Activated T-cell treated with anti-CD3 and anti-CD28 coated beads, Interleukin-2, amount 50 U/mL, for 24 hours (primary cell): Measurements from ENCODE around the gene CC2D2A.

Experiments
- DNase-seq: peaks from one replicate; pipeline ENCODE4 v3.0.0-alpha.2; 2020
- H3K27ac Mint-ChIP-seq: 2 replicates; pipeline ENCODE4 v1.8.0; 2020; ENCODE audit warnings: mild to moderate bottlenecking, mixed read lengths
- H3K27me3 Mint-ChIP-seq: 2 replicates; pipeline ENCODE4 v1.8.0; 2020; ENCODE audit warnings: mixed read lengths
- H3K36me3 Mint-ChIP-seq: 2 replicates; pipeline ENCODE4 v1.8.0; 2020; ENCODE audit warnings: low read depth, mixed read lengths
- H3K4me1 Mint-ChIP-seq: 2 replicates; pipeline ENCODE4 v1.8.0; 2020; ENCODE audit warnings: low read depth, mixed read lengths
- H3K4me3 Mint-ChIP-seq: 2 replicates; pipeline ENCODE4 v1.8.0; 2020; ENCODE audit warnings: mild to moderate bottlenecking, moderate library complexity, mixed read lengths
- H3K9me3 Mint-ChIP-seq: 2 replicates; pipeline ENCODE4 v1.8.0; 2020; ENCODE audit warnings: mixed read lengths

Gene CC2D2A

GRCh38 chr4:15469402-15470127 lies at the start of gene CC2D2A:
CC2D2A (plus strand) TSS chr4:15469882; CDS start chr4:15475933, 6,051 bp downstream.
- no peaks in the 10 kb centered on the region for H3K9me3 Mint-ChIP-seq
- no peak within 1 kb of the TSS for H3K27ac Mint-ChIP-seq

GRCh38 chr4:15420642-15421041 lies 49.0 kb upstream of the CC2D2A start:
- peaks cover 29% of the 10 kb centered on the region for H3K4me1 Mint-ChIP-seq
- DNase-seq, result no peak
- H3K27me3 Mint-ChIP-seq, result no peaks in the 10 kb centered on the region
- no peaks in the 10 kb centered on the region for H3K36me3 Mint-ChIP-seq
- H3K27ac Mint-ChIP-seq, result no peak overlapping the region
- H3K9me3 Mint-ChIP-seq, result no peaks in the 10 kb centered on the region
- H3K4me3 Mint-ChIP-seq, result no peak overlapping the region

More at GRCh38 chr4:15469402-15470127, at the start of gene CC2D2A:
- H3K4me3 Mint-ChIP-seq, result peak within 1 kb of the TSS; percentile 16
- H3K36me3 Mint-ChIP-seq, result no peaks in the 10 kb centered on the region
- no peak for DNase-seq
- peaks cover 11% of the 10 kb centered on the region for H3K27me3 Mint-ChIP-seq
- peaks cover 12% of the 10 kb centered on the region for H3K4me1 Mint-ChIP-seq

DNA sequence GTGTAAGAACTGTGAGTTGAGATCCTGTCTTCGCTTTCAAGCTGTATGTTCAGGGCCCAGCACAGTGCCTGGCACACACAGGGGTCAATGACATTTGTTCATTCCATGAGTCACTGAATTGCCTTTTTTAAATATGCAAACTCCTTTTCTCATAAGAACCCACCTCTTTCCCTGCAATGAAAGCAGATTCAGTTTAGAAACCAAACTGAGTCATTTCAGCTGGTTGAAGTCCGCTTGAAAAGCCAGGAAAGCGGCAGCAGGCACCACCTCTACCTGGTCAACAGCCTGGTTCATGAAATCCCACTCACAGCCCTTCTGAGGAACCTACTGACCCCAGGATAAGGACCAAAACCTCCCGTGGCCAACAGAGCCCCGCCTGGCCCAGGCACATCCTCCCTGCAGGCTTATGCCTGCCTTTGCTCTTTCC lies 46.4 kb upstream of the CC2D2A start:
- Mint-ChIP-seq H3K4me1 (peaks cover 35% of the 10 kb centered on the region), H3K9me3 (no peaks in the 10 kb centered on the region), H3K27me3 (no peaks in the 10 kb centered on the region), H3K4me3 (no peak overlapping the region), H3K27ac (peak overlapping the region; percentile 72), H3K36me3 (no peaks in the 10 kb centered on the region)
- no peak for DNase-seq

GRCh38 chr4:15425520-15425919 lies 44.2 kb upstream of the CC2D2A start:
- H3K27me3 Mint-ChIP-seq, result no peaks in the 10 kb centered on the region
- H3K27ac Mint-ChIP-seq, result peak overlapping the region; percentile 9
- DNase-seq, result no peak
- H3K9me3 Mint-ChIP-seq, result no peaks in the 10 kb centered on the region
- peaks cover 35% of the 10 kb centered on the region for H3K4me1 Mint-ChIP-seq
- H3K36me3 Mint-ChIP-seq, result no peaks in the 10 kb centered on the region
- H3K4me3 Mint-ChIP-seq, result no peak overlapping the region

- H3K27me3 Mint-ChIP-seq, result no peaks in the 10 kb centered on the region
- DNase-seq, result no peak
- H3K27ac Mint-ChIP-seq, result no peak overlapping the region
- H3K4me1 Mint-ChIP-seq, result peaks cover 35% of the 10 kb centered on the region
- no peaks in the 10 kb centered on the region for H3K9me3 Mint-ChIP-seq
- no peak overlapping the region for H3K4me3 Mint-ChIP-seq
- H3K36me3 Mint-ChIP-seq, result no peaks in the 10 kb centered on the region
Observed at GRCh38 chr4:15427161-15427560, 42.5 kb upstream of the CC2D2A start.

DNA sequence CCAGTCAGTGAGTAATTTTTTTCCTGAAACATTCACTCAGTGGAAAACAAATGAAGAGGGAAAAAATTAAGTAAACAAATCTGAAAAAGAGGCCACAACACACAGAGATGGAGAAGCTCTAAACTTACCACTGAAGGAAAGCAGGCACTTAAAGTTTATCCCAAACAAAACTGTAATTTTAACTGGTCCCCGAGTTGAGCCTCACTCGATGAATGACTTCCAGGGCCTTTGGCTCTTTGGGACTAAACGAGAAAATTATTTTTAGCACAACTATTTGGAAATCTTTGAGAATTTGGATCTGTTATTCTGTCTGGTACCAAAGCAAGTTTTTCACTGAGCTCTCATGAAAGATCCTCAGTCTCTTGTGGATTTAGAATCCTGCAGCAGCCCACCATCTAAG lies 42.0 kb upstream of the CC2D2A start, which contains the start of gene C1QTNF7:
Gene C1QTNF7, plus strand, starts transcription at position 333 of the 400 bp plus-strand sequence. CDS start 7,711 bp downstream, outside the sequence.
- DNase-seq, result no peak
- Mint-ChIP-seq H3K4me1 (peaks cover 35% of the 10 kb centered on the region), H3K27me3 (no peaks in the 10 kb centered on the region), H3K4me3 (no peak within 1 kb of the TSS), H3K36me3 (no peaks in the 10 kb centered on the region), H3K27ac (no peak within 1 kb of the TSS), H3K9me3 (no peaks in the 10 kb centered on the region)

DNA sequence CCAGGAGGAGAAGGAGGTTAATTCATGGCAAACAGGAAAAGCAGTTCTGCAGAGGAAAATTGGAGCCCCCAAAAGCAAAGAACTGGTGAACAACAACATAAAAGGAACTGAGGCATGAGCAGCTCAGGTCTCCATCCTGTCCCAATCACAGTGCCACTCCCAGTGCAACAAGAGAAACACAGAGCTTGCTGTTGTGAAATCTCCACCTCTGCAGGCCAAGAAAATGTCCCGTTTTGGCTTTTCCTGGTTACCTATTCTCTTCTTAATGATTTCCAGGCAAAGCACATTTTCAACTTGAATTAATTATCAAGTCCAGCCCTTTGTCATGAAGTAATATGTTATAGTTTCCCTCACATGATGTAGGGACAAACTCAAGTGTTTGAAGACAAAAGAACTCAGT lies 41.1 kb upstream of the CC2D2A start:
- H3K9me3 Mint-ChIP-seq, result no peaks in the 10 kb centered on the region
- no peak for DNase-seq
- H3K4me3 Mint-ChIP-seq, result no peak overlapping the region
- H3K36me3 Mint-ChIP-seq, result no peaks in the 10 kb centered on the region
- H3K27me3 Mint-ChIP-seq, result no peaks in the 10 kb centered on the region
- no peak overlapping the region for H3K27ac Mint-ChIP-seq
- H3K4me1 Mint-ChIP-seq, result peaks cover 26% of the 10 kb centered on the region

DNA sequence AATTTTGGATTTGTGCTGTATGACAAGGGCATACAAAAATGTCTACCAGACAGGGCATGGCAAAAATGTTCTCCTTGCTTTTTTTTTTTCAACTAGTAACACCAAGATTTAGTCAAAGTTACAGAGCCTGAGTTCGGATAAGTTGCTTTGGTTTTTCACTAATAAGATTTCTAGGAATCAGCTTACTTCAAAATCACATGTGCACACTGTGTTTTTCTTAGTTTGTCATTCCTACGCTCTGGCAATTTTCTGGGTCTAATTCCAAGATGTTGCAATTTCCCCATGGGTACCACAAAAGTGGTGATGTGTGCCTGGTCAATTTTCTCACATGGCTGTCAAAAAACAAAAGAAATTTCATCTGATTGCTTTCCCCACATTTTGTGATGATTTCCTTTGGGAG lies 35.6 kb upstream of the CC2D2A start:
- H3K9me3 Mint-ChIP-seq, result no peaks in the 10 kb centered on the region
- peaks cover 2% of the 10 kb centered on the region for H3K4me1 Mint-ChIP-seq
- no peaks in the 10 kb centered on the region for H3K27me3 Mint-ChIP-seq
- no peaks in the 10 kb centered on the region for H3K36me3 Mint-ChIP-seq
- H3K4me3 Mint-ChIP-seq, result no peak overlapping the region
- no peak for DNase-seq
- H3K27ac Mint-ChIP-seq, result no peak overlapping the region

DNA sequence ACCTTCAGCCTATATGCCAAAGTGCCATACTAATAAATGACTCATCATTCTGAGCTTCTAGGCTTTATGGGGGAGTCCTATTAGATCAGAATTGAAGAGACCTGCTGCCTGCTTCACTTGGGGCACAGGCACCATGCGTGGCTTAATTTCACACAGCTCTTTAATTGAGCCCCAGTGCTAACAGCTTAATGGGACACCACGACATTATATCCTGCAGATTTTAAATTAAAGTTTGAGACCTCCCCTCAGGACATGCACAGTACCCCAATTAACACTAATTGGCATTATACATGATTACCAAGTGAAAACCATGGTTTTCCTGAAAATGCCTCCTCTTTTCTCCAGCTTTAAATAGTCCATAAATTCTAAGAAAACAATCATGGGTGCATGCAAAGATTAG lies 35.0 kb upstream of the CC2D2A start:
- Mint-ChIP-seq H3K4me1 (peaks cover 2% of the 10 kb centered on the region), H3K4me3 (no peak overlapping the region), H3K9me3 (no peaks in the 10 kb centered on the region), H3K27ac (no peak overlapping the region), H3K36me3 (no peaks in the 10 kb centered on the region), H3K27me3 (no peaks in the 10 kb centered on the region)
- DNase-seq, result no peak

GRCh38 chr4:15436513-15436912 lies 33.2 kb upstream of the CC2D2A start:
- H3K4me1 Mint-ChIP-seq, result peaks cover 2% of the 10 kb centered on the region
- no peak overlapping the region for H3K4me3 Mint-ChIP-seq
- H3K9me3 Mint-ChIP-seq, result no peaks in the 10 kb centered on the region
- H3K27me3 Mint-ChIP-seq, result no peaks in the 10 kb centered on the region
- no peak for DNase-seq
- no peaks in the 10 kb centered on the region for H3K36me3 Mint-ChIP-seq
- H3K27ac Mint-ChIP-seq, result no peak overlapping the region

DNA sequence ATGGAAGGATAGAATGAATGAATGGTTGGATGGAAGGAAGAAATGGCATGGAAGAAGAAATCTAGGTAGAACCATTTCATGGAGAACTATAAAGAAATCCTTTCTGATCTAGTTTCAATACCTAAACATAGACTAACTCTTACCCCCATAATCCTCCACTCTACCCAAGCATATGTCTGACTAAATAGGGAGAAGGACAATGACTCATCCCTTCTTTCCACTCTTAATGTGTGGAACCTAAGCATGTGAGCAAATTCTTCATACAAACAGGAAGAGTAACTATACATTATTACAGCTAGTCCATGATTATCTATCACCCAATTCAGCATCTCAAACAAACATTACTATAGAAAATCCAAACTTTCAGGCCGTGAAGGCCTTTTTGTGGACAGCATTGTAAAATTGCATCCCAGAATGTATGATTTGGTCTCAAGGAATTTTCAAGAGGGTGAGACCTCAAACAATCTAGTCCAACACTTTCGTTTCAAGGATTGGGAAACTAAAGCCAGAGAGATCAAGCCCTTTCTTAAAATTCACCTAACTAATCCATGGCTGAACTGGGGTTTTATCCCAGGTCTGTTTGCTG lies 30.6 kb upstream of the CC2D2A start:
- Mint-ChIP-seq H3K4me1 (peaks cover 2% of the 10 kb centered on the region), H3K27ac (no peak overlapping the region), H3K9me3 (no peaks in the 10 kb centered on the region), H3K36me3 (no peaks in the 10 kb centered on the region), H3K27me3 (no peaks in the 10 kb centered on the region), H3K4me3 (no peak overlapping the region)
- DNase-seq, result no peak

DNA sequence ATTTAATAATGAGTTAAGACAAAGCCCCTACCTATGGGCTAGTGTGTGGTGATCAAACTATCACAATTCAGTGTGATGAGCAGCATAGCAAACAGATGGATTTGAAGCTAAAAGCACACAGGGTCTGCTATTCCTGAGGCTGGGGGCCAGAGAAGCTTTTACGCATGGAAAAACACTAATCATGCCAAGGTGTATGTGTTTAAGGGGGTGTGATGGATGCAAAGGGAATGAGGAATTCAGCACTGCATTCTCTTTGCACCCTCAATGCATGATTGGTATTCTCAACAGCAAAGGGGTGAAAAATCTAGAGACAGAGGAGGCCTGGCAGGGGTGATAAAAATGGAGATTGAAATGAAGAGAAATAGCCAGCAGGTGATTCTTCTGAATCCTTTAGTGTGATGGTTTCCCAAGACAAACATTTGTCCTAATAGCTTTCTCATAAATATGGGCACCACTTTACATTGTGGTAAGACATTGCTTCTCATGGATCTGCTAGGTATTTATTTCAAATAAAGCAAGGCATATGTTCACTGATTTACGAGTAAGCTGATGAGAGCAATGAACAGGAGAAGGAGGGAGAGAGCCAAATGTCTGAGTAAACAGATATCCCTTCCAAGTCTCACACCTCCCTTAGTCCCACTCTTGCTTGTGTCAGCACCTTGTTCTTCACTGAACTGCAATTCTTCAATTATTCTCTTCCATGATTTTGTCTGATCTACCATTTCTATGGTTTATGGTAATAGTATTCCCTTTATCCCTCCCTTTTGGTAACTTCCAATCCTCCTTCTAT lies 26.1 kb upstream of the CC2D2A start:
- Mint-ChIP-seq H3K4me1 (peaks cover 8% of the 10 kb centered on the region), H3K27me3 (no peaks in the 10 kb centered on the region), H3K9me3 (peaks cover 7% of the 10 kb centered on the region), H3K36me3 (no peaks in the 10 kb centered on the region), H3K4me3 (no peak overlapping the region), H3K27ac (no peak overlapping the region)
- DNase-seq, result no peak

GRCh38 chr4:15444276-15444675 lies 25.4 kb upstream of the CC2D2A start:
- H3K36me3 Mint-ChIP-seq, result no peaks in the 10 kb centered on the region
- no peak for DNase-seq
- peaks cover 7% of the 10 kb centered on the region for H3K9me3 Mint-ChIP-seq
- H3K27ac Mint-ChIP-seq, result no peak overlapping the region
- no peak overlapping the region for H3K4me3 Mint-ChIP-seq
- peaks cover 7% of the 10 kb centered on the region for H3K4me1 Mint-ChIP-seq
- H3K27me3 Mint-ChIP-seq, result no peaks in the 10 kb centered on the region

GRCh38 chr4:15444879-15445547 lies 24.7 kb upstream of the CC2D2A start:
- no peak for DNase-seq
- Mint-ChIP-seq H3K9me3 (peaks cover 7% of the 10 kb centered on the region), H3K27ac (no peak overlapping the region), H3K4me1 (peaks cover 7% of the 10 kb centered on the region), H3K4me3 (no peak overlapping the region), H3K27me3 (no peaks in the 10 kb centered on the region), H3K36me3 (no peaks in the 10 kb centered on the region)
